Spleen (tissue), 7 donors: ENCODE results near the gene ABCD3.
"Not testable (repeated sequence)": the region's sequence is repeated elsewhere in the genome, so short reads cannot be mapped to it uniquely, and the experiment has no call there.

Experiments
- CTCF ChIP-seq, 11 experiments: fragments of 200-600 bp in 7 of 11; fragments of 450-650 bp in 4 of 11; sonication (generic) in 4 of 11; IDR thresholded peaks in 8 of 11; conservative IDR thresholded peaks in 3 of 11; 1 replicate in 7 of 11; 2 replicates in 4 of 11; pipeline versions ENCODE4 v1.4.0 to v1.8.0; 2016 to 2021; ENCODE audit warnings: antibody characterized with exemption in 11 of 11, inconsistent platforms in 4 of 11, mild to moderate bottlenecking in 1 of 11
- POLR2A ChIP-seq, 3 donors: fragments of 450-650 bp; IDR thresholded peaks; one replicate each; pipeline ENCODE4 v1.5.1; 2017; ENCODE audit warnings: antibody characterized with exemption in 3 of 3, mild to moderate bottlenecking in 1 of 3
- POLR2AphosphoS5 ChIP-seq, 3 donors: sonication (generic); formaldehyde crosslinking; IDR thresholded peaks; one replicate each; pipeline ENCODE4 v1.5.1; 2017; ENCODE audit warnings: antibody characterized with exemption in 3 of 3
- donor health status: DM: no; HTN: no; CAD: no; lungs with moderate emphysema.
- donor health status: DM: no; HTN: no; CAD: no.
- donor health status: DM: no; HTN: no; CAD: no.

- not testable (repeated sequence) for TF ChIP-seq CTCF (IDR thresholded peaks at IDR 0.05 in 8 of 11, conservative IDR thresholded peaks at IDR 0.05 in 3 of 11); POLR2A (IDR thresholded peaks at IDR 0.05); POLR2AphosphoS5 (IDR thresholded peaks at IDR 0.05)
These were observed 26.6 kb downstream of the ABCD3 start for GRCh38 chr1:94444819-94445218.
